GM20000 (cell line): Measurements from ENCODE around the gene PRSS38.
"Not testable (repeated sequence)": the region's sequence is repeated elsewhere in the genome, so short reads cannot be mapped to it uniquely, and the experiment has no call there.

Experiments used
- DNase-seq: peaks from one replicate; pipeline ENCODE4 v3.0.0; 2012; ENCODE audit warnings: low spot score
- TF ChIP-seq, protein P1 (sequence below): IDR thresholded peaks from 2 replicates; pipeline ENCODE4 v1.5.1; 2012; ENCODE audit warnings: mild to moderate bottlenecking, control low read depth; ENCODE audit errors: extremely low read depth, missing control alignments

PRSS38 gene

DNA sequence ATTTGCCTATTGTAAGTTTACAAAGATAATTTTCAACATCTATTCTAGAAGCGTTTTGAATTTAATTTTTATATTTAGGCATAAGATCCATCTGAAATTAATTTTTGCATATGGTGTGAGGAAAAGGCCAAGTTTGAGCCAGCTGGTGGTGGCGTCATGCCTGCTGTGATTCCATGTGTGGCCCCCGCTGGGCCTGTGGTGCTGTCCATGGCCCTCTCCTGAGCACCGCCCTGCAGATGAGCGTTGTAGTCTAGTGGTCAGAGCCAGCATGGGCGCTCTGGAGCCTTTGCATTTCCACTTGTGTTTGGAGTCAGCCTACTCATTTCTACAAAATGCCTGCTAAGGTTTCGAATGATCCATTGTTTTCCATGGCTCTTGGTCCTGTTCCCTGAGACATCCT is 22.7 kb downstream of the PRSS38 start:
- TF ChIP-seq, protein P1, sequence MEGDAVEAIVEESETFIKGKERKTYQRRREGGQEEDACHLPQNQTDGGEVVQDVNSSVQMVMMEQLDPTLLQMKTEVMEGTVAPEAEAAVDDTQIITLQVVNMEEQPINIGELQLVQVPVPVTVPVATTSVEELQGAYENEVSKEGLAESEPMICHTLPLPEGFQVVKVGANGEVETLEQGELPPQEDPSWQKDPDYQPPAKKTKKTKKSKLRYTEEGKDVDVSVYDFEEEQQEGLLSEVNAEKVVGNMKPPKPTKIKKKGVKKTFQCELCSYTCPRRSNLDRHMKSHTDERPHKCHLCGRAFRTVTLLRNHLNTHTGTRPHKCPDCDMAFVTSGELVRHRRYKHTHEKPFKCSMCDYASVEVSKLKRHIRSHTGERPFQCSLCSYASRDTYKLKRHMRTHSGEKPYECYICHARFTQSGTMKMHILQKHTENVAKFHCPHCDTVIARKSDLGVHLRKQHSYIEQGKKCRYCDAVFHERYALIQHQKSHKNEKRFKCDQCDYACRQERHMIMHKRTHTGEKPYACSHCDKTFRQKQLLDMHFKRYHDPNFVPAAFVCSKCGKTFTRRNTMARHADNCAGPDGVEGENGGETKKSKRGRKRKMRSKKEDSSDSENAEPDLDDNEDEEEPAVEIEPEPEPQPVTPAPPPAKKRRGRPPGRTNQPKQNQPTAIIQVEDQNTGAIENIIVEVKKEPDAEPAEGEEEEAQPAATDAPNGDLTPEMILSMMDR, result no peak
- DNase-seq, result no peak

DNA sequence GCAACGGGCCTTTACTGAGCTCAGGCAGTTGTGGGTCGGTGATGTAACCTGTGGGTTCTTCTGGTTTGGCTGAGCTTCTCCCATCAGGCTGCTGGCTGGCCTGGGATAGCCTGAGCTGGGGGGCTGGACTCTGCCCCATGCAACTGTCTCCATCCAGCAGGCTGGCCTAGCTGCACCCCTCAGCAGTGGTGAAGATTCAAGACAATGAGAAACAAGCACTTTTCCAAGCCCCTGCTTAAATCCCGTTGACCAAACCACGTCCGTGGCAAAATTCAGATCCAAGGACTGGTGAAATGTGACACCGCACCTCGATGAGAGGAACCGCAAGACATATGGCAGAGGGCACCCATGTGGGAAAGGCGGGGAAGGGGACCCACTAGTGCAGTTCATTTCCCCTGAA is 25.6 kb downstream of the PRSS38 start:
- TF ChIP-seq, protein P1, result no peak
- no peak for DNase-seq

DNA sequence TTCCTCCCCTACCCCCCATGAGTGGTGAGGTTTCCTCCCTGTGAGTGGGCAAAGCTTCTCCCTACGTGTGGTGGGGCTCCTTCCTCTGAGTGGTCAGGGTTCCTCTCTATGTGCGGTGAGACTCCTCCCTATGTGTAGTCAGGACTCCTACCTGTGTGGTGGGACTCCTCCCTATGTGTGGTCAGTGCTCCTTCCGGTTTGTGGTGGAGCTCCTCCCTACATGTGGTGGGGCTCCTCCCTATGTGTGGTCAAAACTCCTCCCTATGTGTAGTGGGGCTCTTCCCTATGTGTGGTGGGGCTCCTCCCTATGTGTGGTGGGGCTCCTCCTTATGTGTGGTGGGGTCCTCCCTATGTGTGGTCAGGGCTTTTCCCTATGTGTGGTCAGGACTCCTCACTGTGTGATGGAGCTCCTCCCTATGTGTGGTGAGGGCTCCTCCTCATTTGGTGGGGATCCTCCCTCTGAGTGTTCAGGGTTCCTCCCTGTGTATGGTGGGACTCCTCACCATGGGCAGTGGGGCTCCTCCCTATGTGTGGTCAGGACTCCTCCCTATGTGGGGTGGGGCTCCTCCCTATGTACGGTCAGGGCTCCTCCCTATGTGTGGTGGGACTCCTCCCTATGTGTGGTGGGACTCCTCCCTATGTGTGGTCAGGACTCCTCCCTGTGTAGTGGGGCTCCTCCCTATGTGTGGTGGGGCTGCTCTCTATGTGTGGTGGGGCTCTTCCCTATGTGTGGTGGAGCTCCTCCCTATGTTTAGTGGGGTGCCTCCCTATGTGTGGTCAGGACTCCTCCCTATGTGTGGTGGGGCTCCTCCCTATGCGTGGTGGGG is 29.1 kb downstream of the PRSS38 start:
- TF ChIP-seq, protein P1, result no peak
- no peak for DNase-seq

DNA sequence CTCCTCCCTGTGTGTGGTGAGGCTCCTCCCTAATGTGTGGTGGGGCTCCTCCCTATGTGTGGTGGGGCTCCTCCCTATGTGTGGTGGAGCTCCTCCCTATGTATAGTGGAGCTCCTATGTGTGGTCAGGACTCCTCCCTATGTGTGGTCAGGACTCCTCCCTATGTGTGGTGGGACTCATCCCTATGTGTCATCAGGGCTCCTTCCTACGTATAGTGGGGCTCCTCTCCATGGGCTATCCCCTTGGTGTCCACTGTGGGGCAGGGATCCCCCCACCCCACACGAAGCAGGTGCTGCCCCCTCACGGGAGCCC is 29.6 kb downstream of the PRSS38 start:
- no peak for DNase-seq
- TF ChIP-seq, protein P1, result no peak

DNA sequence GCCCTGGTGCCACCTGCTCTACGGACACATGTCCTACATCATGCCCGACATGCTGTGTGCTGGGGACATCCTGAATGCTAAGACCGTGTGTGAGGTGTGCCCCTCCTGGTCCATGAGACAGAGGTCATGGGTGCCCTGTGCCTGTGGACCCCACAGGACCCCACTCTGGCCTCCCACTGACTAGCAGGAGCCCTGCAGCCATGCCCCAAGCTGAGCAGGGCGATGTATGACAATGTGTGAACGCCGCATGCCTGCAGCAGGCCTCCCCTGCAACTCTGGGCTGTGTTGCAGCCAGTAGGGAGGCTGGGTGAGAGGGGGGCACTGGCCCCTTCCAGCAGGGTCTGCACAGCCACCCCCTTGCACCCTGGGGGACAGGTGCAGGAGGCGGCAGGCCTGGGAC is 30.0 kb downstream of the PRSS38 start:
- TF ChIP-seq, protein P1, result no peak
- no peak for DNase-seq

- TF ChIP-seq, protein P1, result no peak
- no peak for DNase-seq
Measured at GRCh38 chr1:227846265-227846858, 30.9 kb downstream of the PRSS38 start.

DNA sequence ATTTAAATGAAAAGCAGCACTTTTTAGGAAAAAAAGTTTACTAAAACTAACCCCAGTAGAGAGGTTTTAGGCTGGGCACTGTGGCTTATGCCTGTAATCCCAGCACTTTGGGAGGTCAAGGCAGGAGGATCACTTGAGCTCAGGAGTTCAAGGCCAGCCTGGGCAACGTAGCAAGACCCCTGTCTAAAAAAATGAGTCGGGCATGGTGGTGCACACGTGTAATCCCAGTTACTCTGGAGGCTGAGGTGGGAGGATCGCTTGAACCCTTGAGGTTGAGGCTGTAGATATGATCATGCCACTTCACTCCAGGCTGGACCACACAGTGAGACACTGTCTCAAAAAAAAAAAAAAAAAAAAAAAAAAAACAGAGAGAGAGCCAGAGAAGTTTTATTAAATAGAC is 31.6 kb downstream of the PRSS38 start:
- DNase-seq, result not testable (repeated sequence)
